NCI-H510A (cell line): Measurements from ENCODE around the gene TMEM51.
A peak's percentile ranks its signal among the peaks of the same experiment; 100 is the strongest.

Experiments used
- DNase-seq: peaks from one replicate; lab custom pipeline; 2025; lab: John Stamatoyannopoulos, UW

TMEM51 gene

DNA sequence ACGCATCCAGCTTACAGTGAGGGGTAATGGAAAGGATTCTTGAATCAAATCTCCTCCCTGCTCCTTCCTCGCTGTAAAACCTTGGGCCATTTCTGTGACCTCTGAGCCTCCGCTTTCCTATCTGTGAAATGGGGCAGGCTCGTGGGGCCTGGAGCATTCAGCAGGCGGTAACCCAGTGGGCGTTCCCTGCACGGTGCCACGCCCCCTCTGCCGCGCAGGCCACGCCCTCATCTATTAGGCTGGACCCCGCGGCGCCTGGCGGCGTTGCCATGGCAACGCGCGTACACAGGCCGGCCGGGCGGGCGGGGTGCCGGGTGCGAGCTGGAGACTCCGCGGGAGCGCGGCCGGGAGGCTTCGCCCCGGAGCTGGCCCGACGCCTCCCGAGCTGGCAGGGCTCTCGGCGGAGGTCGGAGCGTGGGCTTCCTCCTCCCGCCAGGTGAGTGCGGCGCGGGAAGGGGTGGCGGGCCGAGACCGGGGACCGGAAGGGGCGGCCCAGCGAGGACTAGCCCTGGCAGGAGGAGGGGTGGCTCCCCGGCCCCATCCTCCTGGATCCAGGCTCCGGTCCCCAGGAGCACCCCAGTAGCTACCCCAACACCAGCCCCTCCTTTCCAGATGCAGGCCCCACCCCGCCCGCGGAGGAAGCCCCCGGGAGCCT, 93.5 kb downstream of the TMEM51 start, which contains the start of gene FHAD1:
FHAD1 (plus strand) TSS at position 264 of the 655 bp plus-strand sequence. CDS start 4,562 bp downstream, outside the sequence.
- peak; percentile 88 for DNase-seq

DNA sequence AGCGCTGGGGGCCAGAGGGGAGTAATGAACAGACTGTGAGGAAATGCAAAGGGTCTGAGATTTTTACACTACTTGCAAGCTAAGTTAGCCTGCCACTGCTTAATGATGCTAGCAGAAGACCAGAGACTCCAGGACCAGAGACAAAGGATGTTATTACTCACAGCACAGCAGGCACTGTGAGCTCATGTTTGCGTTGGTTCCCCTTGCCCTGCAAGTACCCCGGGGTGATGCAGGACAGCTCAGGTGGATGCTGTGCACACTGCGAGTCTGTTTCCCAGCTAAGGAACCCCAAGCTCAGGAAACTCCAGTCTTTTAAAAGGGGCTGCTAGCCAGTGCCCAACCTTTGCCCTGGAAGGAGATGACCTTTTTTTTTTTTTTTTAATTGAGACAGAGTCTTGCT, 94.7 kb downstream of the TMEM51 start:
- DNase-seq = no peak

DNA sequence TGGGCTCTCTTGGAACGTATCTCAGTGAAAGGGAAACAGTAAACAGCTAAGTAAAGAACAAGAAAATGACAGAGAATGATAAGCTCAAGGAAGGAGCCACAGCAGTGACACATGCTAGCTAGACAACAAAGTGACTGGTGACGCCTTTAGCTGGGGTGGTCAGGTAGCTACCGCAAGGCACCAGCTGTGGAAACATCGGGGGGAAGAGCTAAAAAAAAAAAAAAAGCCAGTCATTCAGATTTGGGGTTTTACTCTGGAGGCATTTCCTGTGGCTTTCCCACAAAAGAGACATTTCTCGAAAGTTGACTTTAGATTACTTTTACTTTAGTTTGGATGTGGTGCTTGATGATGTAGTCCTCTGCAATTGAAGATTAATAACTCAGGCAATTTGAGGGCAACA, 95.5 kb downstream of the TMEM51 start:
- DNase-seq = no peak

DNA sequence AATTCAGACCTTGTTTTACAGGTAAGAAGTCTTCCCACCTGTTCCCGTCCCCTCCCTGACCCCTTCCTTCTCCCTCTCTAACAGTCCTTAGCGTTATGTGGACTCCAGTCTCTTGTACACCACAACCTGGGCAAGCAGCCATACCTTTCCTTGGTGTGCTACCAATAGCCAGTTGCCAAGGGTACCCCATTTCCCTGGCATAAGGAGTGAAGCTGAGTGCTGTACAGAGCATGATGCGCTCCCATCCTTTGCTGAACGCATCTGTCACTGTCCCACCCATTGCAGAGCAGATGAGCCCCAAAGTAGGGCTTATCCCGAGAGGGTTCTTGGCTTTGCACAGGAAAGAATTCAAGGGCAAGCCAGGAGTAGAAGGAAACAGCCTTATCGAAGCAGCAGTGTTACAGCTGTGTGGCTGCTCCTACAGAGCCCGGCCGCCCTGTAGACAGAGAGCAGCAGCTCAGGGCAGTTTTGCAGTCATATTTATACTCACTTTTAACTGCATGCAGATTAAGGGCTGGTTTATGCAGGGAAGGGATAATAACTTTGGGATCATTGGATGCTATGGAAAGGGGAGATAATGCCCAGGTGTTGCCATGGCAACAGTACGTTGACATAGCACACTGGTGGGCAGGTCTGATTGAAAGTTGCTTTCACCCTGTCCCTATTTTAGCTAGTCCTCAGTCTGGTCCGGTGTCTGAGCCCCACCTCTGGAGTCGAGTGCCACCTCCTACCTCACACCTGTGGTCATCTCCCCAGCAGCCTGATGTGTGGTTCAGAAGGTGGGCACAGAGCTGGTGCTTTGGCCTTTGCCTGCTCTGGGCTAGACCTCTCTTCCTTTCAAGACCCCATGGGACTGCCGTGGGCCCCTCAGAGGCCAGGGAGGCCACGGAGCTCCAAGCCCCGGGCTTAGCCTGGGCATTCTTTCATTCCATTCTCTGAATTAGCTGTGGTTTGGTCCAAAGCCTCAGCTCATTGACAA, 98.6 kb downstream of the TMEM51 start:
- DNase-seq = no peak

DNA sequence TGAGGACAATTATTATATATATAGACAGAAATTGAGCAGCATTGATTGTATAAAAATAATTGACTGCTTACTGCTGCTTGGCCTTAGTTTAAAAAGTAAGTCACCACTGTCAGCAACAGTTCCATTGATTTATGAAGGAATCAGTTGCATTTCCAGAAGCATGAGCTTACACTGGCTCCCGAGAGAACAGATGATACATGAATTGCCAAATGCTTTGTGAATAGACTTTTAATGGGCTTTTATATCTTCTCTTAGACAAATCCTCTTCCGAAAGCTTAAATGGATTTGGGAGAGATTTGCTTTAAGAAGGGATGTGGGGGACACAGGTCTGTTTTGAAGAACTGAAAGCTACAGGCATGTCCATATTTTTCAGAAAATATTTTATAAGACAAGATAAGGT, 101.0 kb downstream of the TMEM51 start:
- DNase-seq = no peak

DNA sequence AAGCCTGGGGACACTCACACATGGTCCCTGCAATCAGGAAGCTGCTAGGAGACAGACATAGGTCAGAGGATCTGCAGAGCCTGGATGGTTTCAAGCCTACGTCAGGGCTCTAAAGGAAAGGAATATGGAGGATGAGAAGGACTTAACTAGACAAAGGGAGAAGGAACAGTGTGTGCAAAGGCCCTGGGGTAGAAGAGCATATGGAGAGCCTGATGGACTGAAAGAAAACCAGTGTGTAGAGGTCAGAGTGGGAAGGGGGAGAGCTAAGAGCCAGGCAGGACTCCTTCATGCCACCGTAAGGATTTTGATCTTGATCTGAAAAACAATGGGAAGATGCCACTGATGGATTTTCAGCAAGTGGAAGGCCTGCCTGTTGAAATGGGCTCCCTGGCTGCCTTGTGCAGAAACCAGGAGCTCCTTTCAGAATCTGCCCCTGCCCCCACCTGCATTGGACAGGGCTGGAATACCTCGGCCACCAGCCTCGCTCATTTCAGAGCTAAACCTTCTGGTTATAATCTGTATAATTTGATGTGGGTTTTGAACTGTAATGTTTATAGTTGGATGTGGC, 102.1 kb downstream of the TMEM51 start:
- no peak for DNase-seq

DNA sequence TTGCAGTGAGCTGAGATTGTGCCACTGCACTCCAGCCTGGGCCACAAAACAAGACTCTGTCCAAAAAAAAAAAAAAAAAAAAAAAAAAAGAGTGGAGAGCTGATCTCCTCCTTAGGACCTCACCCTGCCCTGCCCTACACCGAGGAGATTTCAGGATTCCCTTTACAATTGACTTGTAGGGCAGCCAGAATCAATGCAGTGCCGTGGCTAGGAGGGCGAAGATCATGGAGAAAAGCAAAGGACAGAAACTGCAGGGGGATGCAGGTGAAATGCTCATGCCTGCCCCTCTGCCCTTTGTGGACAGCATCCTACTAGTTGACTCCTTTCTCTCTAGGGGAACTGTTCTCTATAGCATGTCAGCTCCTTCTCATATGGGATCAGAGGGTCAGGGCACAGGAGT, 103.0 kb downstream of the TMEM51 start:
- no peak for DNase-seq

DNA sequence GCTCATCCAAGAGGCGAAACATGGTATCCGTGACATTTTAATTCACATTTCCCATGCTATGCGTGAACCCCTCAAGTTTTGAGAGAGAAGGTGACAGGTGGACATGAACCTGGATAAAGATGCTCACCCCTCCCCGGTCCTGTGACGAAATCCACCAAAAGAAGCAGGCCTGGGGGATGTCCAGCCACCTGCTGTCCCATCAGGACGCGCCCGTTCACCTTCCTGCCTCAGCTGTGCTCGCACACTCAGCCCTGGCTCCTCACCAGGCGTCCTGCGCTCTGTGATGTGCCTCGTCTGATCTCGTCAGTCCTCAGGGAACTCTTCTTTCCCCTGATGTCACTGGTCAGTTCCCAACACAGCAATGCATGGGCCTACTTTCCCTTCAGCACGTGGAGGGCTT, 103.8 kb downstream of the TMEM51 start:
- no peak for DNase-seq

DNA sequence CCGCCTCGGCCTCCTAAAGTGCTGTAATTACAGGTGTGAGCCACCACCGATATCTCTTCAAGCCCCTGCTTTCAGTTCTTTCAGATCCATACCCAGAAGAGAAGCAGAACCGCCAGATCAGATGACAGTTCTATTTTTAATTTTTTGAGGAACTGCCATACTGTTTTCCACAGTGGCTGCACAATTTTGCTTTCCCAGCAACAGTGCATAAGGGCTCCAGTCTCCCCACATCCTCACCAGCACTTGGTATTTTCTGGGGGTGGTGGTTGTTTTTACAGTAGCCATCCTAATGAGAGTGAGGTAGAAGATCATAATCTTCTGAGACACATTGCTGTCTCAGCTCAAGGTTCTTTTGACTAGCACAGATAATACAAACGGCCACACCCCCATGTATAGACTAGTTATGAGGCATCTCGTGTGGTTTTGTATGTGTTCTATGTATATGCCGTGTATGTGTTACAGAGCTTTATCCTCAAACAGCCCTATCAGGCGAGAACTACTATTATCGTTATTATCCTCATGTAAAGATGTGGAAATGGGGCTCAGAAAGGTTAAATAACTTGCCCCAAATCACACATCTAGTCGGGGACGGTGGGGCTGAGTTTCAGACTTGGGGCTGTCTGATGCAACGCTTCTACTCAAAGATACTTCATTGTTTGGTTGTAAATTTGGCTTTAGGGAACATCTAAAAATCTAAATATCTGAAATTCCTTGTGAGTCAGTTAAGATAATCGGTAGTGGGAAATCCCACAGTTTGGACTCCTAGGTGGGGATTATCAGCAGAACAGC, 105.5 kb downstream of the TMEM51 start:
- DNase-seq = no peak

DNA sequence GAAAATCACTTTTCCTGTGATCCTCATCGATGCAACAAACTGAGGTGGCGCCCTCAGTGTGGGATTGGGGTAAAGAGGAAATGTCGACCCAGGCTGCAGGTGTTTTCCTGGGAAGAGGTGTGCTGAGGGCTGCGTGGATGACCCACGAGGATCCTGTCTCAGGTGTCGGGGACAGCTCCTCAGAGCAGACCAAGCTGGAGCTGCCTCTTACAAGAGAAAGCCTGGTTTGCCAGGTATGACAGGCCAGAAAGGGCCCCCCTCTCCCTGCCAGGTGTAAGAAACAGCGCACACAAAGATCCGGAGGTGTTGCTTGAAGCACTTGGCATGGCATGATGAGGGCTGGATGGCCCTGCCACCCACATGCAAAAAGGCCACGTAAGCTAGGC, 106.1 kb downstream of the TMEM51 start:
- DNase-seq = no peak

DNA sequence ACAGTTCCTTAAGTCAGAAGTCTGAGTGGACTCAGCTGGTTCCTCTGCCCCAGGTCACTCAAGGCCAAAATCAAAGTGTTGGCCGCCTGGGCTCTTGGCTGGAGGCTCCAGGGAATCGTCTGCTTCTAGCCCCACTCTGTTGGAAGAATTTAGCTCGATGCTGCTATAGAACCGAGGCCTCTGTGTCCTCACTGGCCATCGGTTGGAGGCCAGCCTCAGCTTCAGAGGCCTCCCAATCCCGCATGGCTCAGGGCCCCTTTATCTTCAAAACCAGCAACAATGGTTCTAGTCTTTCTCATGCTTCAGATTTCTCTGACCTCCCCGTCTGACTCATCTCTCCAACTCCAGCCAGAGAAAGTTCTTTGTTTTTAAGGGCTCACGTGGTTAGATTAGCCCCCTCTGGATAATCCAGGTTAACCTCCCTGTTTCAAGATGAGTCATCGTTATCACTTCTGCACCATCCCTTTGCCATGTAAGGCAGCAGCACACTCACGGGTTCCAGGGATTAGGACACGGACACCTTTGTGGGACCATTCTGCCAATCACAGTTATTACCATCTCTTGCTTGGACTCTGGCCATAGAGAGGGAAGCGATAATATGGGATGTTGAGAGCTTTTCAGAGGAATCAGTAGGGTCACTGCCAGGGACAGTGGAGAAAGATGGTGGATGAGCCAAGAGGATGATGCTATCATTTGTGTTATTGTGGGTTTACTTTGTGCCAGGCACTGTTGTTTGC, 107.0 kb downstream of the TMEM51 start:
- DNase-seq = no peak

DNA sequence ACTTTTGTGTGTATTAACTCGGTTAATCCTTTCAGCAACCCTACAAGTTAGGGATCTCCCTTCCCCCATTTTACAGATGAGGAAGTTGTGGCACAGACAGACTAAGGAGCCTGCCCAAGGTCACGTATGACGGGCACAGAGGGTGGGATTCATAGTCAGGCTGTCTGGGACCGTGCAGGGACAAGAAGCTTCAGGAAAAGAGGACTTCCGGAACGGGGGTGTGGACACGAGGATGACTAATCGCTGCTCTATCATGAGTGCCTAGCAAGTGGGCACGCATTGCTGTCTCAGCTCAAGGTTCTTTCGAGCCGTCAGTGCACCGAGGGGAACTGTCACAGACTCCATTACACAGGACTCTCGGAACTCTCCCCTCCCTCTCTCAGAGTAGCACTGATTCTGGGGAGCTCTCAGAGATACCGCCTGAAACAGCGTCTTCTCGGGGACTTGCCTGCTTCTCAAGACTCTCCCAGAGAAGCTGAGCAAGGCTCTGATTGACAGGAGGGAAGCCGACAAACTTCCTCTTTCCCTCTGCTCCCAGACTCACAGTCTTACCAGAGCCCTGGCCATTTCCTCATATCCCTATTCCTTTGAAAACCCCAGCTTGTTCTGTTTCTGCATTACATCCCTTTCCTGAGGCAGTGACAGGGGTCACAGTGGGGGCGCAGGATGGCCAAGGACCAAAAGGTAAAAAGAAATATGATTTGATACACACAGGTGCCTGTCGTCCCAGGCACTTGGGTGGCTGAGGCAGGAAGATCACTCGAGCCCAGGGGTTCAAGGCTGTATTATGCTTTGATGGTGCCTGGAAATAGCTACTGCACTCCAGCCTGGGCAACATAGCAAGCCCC, 107.8 kb downstream of the TMEM51 start:
- no peak for DNase-seq

DNA sequence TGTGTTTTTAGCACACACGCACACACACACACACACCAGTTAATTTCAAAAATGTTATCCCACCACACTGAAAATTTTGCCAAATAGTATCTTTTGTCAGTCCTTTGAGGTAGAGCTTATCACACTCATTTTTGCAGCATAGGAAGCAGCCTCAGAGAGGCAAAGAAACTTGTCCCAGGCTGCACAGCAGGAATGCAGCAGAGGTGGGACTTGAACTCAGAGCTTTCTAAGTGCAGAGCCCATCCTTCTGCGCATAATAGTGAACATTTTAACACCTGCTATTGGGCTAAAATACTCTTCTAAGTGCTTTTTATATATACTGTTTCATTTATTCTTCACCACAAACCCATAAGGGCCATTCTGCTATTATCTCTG, 108.4 kb downstream of the TMEM51 start:
- no peak for DNase-seq

DNA sequence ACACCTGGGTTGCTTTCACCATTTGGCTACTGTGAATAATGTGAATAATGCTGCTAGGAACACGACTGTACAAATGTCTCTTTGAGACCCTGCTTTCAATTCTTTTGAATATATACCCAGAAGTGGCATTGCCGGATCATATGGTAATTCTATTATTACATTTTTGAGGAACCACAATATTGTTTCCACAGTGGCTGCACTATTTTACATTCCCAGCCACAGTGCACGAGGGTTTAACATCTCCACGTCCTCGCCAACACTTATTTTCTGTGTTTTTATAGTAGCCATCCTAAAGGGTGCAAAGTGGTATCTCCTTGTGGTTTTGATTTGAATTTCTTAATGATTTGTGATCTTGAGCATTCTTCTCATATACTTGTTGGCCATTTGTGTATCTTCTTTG, 109.2 kb downstream of the TMEM51 start:
- DNase-seq = no peak

DNA sequence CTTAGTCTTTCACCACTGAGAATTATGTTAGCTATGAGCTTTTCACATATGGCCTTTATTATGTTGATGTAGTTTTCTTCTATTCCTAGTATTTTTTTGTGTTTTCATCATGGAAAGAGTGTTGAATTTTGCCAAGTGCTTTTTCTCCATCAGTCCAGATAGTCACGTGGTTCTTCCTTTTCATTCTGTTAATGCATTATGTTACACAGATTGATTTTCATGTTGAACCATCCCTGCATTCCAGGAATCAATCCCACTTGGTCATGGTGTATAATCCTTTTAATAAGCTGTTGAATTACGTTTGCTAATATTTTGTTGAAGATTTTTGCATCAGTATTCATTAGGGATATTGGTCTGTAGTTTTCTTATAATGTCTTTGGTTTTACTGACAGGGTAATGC, 111.2 kb downstream of the TMEM51 start:
- no peak for DNase-seq
